Kidney glomerular epithelial cell (primary cell): ENCODE results near the gene RPS18.

Experiments used
- DNase-seq: peaks from one replicate; lab custom pipeline; 2025; lab: John Stamatoyannopoulos, UW

Gene RPS18

DNA sequence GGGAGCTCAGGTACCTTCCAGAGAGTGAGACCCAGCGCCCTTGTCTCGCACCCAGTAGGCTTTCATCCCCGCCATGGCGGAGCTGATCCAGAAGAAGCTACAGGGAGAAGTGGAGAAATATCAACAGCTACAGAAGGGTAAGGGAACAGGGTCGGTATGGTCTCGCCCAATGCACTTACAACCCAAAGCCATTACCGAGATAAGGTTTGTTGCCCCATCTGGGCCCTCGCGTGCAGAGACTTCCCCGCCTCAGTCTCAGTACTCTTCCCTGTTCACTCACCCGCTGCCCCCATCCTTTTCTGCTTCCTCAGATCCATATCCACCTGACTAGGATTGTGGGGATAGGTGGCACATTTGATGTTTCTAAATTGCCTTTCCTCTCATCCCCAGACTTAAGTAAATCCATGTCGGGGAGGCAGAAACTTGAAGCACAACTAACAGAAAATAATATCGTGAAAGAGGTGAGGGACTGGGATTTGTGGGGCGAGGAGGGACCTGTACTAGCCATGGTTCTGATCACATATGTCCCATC is 18.0 kb downstream of the RPS18 start:
- no peak for DNase-seq

DNA sequence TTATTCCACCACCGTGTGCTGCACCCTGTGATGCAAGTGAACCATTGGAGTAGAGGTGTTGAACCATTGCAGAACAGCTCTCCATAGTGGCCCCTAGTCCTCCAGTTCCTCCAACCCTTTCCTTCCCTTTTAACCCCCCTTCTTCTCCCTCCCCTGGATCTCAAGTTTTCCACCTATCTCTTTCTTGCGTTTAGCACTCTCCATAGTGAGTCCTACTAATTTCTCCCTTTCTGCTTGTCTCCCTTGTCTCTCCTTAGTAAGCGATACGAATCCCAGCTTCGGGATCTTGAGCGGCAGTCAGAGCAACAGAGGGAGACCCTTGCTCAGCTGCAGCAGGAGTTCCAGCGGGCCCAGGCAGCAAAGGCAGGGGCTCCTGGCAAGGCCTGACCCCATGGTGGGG is 18.6 kb downstream of the RPS18 start:
- DNase-seq, result no peak

DNA sequence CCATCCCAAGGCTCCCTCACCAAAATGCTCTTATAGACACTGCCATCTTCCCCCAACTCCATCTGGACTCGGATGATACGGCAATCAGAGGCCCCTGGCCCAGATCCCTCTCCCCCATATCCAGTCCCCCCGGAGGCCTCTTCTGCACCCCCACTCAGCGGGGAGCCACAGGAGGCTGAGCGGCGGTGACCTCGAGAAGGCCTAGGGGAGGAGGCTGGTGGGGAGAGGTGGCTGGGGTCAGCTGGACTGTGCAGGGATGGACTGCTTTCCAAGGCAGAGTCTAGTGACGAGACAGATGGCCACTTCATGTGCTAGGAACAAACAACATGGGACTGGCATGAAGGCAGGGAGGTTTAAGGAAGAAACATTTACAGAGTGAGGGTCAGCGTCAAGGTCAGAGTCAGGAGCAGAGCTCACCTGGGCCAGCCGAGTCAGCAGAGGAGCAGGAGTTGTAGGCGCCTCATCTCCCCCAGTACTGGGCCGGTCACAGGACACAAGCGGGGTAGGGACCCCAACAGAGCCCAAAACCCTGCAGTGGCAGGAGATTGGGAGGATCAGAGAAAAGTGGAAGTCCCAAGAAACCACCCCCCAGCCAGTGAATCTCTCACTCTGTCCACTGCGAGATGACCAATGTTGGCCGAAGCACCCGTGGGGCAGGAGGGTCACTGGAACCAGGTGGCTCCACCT is 21.3 kb downstream of the RPS18 start:
- DNase-seq, result no peak

DNA sequence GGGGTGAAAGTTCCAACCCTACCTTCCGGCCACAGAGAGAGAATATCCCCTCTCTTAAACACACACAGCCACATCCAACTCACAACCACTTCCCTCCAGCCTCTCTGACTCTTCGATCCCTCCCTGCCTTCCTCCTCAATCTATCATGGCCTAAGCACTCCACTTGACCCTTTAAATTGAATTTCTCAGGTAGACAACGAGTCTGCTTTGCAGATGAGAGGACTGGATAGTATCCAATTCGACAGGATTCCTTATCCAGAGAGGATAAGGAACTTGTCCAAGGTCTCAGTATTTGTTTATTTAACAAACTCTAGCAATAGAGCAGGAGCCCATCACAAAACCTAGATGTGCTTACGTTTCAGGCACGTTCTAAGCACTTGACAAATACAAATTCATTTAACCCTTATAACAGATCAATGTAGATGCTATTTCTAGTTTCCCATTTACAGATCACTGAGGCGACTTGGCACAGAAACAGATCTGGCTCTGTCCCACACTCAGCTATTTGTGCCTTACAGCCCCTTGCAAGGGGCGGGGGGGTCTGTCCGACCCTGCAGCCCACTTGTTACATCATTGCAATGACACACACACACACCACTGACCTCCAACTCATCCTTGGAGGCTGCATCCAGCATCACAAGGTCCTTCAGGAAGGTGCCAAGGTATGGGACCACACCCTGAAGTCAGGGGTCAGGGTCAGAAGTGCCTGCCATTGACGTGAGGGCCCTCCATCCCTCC is 22.4 kb downstream of the RPS18 start:
- DNase-seq, result no peak

DNA sequence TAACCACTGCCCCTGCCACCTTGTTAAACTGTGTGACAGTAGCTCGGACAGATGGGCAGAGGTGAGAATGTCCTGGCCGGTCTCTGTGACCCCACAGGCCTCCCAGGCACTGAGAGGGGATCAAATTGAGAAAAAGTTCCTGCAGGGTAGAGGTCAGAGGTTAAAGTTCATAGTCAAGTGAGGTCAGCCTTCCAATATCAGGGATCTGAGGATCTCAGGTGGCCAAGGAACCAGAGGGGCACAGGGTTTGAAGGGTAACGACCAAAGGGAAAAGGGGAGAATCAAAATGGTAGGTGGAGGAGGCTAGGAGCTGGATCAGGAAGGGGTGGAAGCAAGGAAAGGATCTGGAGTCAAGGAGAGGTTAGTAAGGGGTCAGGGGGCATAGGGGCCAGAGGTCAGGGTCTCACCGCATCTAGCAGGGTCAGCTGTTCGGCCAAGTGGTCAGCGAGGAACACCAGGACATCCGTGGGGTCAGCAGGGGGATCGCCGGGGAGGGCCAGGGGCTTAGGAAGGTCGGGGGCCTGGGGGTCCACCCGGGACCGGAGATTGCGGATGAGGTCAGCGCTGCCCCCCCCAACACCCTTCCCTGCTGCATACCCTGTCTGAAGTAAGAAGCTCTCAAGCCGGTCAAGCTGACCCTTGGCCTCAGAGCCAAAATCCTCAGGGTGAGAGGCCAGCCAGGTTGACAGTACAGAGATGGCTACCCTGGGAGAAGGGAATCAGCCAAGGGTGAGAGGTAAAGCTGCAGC is 23.9 kb downstream of the RPS18 start:
- DNase-seq, result no peak

DNA sequence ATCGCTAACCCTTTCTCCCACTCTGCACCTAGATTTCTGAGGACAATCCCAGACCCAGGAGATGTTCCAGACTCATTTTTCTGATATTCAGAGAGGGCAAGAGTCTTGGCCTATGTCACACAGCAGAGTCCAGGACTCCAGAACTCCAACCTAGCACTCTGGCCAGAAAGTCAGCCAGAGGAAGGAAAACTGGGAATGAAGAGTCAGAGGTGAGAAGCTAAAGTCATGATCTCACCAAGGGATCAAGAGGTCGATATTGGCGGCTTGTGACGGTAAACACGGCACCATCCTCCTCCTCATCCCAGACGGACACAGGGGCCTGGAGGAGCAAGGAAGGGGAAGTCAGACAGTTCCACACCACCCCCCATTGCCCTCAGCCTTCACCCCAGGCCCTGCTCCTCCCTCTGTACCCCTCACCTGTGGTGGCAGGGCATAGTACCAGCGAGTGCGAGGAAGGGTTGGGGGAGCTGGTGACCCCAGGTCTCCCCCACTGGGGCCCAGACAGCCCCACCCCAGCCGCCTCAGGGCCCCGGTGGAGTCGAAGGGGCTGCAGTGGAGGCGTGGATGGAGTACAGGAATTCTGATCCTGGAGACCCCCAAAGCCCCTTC is 25.0 kb downstream of the RPS18 start:
- no peak for DNase-seq

DNA sequence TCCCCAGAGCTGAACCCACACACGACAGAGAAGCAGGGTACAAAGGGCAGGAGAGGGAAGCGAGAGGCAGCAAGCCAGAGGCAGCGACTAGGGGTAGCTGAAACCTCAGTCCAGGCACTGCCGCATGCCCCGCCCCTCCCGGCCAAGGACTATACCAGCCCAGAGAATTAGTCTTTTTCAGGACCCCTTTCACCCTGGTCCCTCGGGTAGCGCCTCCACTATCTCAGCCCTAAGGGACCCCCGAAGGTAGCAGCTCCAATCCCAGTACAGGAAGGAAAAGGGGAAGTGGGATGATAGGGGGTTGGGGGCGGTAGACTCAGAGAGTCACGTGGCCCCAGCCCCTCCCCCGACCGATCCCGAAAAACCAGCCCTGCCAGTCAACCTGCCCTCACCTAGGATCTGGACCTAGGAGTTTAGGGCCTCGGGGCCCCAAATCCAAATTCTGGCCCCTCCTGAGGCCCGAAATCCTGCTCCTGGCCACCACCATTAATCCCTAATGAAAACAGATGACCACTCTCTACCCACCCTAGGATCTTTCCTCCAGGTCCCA is 25.6 kb downstream of the RPS18 start:
- DNase-seq, result no peak

DNA sequence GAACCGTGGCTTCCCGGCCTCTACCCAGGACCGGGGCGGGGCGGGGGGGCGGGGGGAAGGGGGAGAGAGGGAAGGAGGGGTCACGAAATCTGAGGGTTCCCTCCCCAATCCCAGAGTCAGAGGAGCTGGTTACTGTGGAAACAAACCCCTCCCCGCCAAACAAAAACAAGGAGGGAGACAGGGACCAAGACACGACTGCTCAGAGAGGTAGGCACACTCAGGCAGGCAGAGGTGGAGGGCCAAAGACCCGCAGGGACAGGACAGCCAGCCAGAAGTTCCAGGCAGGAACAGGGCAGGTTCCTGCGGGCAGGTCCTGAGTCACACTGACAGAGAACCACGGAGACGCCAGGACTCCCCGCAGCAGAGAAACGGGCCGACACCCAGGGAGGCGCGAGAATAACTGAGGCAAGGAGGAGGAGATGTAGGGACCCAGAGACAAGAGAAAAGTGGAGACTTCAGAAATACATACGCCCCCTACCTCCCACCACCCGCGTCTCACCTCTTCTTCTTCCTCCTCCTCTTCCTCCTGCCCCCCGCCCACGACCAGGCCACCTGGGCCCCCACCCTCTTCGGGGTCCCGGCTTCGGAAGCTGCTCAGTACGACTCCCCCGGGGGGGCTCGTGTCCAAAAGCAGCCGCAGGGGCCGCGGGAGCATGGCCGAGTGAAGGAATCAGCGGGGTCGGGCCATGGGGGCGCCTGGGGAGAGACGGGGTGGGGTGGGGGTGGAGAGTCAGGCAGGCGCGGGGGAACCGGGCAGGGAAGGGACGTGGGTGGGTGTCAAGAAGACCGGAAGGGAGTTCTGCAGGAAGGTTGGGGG is 26.3 kb downstream of the RPS18 start:
- peak; percentile 76 for DNase-seq

DNA sequence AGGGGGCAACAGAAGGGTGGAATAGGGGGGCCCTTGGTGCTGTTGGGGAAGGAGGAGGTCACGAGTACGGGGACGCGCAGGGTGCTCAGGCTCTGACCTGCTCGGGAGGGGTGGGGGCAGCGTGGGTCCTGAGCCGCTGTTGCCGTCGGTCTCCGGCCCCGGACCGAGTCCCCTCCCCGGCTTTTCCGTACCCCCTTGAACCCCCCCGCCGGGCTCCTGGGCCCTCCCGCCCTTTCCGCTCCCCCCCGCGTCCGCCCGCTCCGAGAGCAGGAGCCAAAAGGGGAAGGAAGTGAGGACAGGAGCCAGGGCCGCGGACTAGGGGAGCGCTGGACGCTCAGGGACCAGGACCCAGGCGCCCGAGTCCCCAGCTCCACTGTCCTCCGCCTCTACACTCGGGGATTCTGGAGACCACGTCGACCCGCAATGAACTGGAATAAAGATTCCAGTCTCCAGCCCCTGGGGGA is 26.9 kb downstream of the RPS18 start, which contains the start of gene RGL2:
Gene RGL2, minus strand, starts transcription at position 170 of the 464 bp plus-strand sequence. CDS start 332 bp downstream, outside the sequence.
- DNase-seq, result no peak

DNA sequence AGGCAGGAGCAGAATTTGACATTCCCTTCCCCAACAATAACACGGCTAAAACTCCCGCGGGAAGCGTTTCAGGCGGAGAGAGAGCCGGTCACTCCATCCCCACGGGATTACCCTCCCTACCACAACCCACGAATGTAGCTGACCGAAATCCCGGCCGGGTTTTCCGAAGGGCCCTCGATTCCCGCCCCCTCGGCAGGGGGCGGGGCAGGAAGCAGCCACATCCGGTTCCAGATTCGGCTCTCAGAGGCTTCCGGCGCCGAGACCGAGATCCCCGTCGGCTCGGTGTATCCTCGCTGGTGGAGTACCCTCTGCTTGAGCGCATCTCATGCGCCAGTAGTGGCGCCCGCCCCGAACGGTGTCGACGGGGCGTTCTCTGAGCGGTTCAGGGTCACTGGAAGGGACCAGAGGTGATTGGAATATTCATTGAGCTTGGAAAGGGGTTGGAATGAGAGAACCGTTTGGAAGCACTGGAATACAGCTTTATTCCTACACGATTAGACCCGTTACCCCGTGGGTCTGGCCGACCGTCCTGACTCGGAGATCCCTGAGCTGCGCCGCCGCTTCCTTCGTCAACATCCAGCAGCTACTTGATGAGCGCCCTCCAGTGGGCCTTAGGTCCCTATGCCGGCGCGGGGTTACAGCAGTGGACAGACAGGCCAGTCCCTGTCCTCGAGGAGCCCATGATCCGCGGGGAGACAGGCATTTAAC is 27.5 kb downstream of the RPS18 start:
- DNase-seq, result peak; percentile 91

DNA sequence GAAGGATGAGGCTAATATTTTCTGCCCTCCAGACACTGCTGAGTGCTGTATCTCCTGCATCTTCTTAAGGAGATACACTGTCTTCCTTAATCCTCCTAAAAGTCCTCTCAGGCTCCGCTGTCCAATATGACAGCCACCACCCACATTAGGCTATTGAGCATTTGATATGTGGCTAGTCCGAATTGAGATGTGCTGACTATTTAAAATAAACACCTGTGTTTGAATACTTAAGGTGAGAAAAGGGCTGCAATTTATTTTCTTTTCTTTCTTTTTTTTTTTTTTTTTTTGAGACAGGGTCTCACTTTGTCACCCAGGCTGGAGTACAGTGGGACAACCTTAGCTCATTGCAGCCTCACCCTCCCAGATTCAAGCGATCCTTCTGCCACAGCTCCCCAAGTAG is 30.0 kb downstream of the RPS18 start:
- no peak for DNase-seq

DNA sequence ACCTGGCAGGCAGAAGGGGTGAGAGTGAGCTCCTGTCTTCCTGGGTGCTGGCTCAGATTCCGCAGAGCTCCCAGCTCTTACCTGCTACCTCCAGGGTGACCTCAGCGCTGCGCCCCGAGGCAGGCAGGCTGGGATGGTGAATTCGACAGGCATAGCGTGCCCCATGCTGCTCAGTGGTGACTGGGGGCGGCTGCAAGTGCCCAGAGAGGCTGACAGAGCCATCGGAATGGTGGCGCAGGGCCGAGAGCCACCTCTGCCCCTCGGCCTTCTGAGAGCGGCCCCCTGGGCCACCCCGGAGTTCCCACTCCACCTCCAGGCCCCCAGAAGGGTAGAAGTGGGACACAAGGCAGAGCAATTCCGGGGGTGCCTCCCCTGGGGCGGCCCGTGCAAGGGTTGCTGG is 32.3 kb downstream of the RPS18 start:
- no peak for DNase-seq

DNA sequence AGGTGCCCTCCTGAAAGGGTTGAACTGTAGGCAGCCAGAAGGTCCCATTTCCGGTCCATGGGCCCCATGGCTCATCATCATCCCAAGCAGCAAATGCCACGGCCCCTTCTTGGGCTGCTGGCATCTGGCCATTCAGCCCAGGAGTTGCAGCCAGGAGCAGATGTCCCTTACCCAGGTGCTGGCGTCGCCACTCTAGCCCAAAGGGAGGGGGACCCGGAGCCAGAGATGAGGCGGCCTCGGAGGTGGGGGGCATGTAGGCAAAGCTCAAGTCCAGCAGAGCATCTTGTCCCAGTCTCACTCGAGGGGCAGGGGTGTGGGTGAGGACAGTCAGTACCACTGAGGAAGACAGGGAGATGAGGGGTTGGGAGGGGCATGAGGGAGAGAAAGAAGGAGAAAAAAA is 33.2 kb downstream of the RPS18 start:
- no peak for DNase-seq

DNA sequence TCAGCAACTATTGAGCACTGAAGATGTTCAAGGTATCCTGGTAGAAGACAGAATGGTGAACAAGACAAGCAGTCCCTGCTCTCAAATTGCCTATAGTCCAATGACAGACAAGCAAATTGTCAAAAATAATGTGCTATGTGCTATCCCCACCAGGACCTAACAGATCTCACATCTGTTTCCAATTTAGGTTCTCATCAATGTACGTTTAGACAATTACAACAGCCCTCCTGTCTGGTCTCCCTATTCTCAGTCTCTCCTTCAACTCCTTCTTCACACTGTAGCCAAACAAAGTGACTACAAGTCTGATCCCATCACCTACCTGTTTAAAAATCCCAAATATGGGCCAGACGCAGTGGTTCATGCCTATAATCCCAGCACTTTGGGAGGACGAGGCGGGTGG is 34.5 kb downstream of the RPS18 start:
- DNase-seq, result no peak

DNA sequence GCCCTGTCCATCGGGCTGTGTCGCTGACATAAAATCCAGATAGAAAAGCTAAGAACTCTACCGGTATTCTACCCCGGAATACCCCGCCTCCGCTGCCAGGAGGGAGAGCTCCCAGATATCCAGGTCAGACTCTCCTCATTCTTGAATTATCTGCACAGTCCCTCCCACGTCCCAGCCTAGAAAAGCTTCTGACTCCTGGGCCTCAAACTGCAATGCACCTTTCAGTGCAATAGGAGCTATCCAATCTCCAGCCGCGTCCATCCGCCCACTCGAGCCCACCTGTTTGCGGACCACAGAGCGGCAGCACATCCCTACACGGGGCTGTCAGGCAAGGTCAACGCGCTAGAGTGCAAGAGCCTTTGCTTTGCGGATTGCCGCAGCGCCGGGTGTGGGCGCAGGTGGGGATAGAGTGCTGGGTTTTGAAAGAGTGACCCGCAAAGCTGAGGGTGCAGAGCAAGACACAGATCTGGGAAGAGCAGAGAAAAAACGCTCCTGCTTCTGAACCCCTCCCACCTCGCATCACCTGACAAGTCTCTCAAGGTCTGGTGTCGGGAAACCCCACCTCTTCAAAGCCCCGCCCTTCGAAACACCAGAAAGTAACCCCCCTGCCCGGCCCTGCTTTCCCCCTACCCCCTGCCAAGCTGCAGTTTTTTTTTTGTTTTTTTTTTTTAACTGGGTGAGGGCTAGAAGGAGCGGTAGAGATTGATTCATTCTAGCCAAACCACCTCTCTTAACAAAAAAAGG is 40.7 kb downstream of the RPS18 start:
- peak; percentile 72 for DNase-seq

DNA sequence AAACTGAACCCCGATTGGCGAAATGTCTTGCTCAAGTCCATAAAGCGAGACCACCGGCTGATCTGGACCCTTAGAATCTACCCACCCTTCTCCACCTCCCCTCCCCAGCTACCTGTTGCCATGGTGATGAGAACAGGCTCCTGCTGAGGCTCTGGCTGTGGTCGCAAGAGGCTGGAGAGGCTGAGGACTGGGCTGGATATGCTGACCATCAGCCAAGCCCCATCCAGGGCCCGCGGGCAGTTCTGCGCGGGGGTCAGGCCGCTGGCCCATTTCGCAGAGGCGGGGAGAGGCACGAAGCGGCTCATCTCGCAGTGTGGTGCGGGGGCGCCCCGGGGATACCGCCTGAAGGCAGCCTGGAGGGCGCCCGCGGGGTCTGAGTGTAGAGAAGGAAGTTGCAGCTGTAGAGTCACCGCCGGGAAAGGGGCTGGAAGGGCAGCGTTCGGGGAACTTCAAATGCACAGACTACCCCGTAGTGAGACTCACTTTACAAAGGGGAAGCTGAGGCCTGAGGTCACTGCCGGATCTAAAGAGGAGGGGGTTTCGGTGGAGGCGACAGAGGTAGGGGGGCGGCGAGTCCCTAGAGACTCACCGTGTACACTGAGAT is 41.3 kb downstream of the RPS18 start:
- no peak for DNase-seq

DNA sequence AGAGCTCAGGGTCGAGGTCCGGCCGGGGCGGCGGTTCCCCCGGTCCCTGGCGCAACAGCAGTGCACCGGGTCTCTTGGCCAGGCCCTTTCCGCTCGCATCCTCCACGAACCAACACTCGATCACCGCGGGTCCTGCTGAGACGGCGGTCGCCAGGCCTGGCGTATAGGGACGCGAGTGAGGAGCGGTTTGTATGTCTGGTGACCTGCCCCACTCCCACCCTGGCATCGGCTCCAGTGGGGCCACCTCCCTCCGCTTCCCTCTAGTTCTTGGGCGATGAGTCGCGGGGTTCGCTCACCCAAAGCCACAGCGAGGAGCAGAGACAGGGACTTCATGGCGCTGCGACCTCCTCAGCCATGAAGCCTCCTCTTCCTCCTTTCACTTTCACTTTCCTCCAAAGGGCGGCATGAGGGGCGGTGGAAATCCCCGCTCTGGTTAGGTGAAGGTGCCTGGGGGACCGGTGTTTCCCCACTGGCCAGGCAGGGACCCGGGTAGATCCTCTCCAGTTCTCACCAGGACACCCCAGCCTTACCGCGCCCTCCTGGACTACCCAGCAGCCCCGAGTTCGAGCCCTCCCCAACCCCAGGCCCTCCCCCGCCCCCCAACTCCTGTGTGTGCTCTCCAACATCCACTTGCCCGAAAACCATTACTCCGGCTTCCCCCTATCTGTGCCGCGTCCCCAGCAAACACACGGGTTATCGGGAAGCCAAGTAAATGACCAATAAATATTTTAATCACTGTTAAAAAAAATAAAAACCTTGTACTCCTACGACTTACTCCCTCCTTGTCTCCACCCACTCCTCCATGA is 42.0 kb downstream of the RPS18 start, which contains the start of gene TAPBP:
Gene TAPBP, minus strand, starts transcription at position 370 of the 806 bp plus-strand sequence. Its CDS starts 37 bp downstream, at position 333.
- DNase-seq, result peak; percentile 59

DNA sequence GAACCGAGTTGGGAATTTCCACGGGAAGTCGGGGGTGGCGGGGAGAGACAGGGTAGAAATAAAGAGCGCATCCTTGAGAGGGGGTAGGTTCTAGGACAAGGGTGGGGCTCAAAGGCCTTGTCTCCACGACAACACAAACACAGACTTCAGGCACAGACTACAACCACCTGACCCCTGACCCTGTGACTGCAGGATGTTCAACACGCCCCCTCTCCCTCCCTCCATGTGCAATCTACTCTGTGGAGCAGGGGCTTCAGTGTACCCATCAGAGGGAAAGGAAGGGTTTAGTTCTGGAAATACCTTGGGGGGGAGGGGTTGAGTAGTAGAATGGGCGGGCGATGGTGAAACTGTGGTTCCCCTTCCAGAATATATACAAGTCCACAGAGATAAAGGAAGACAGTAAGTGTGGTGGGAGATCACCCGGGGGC is 42.7 kb downstream of the RPS18 start:
- DNase-seq, result peak; percentile 86
